Thyroid gland (tissue), 4 donors: ENCODE data around the gene WHRN.

ENCODE experiments used
- CTCF ChIP-seq, 6 experiments: fragments of 200-600 bp in 3 of 6; fragments of 450-650 bp in 3 of 6; sonication (generic) in 3 of 6; IDR thresholded peaks; one replicate each; pipeline ENCODE4 v1.5.1; 2016 to 2019; ENCODE audit warnings: antibody characterized with exemption in 6 of 6, mild to moderate bottlenecking in 2 of 6, inconsistent platforms in 1 of 6, moderate library complexity in 1 of 6
- POLR2A ChIP-seq, 2 donors: fragments of 450-650 bp; IDR thresholded peaks; one replicate each; pipeline ENCODE4 v1.6.1; 2017; ENCODE audit warnings: antibody characterized with exemption in 2 of 2, mild to moderate bottlenecking in 2 of 2, moderate library complexity in 1 of 2

DNA sequence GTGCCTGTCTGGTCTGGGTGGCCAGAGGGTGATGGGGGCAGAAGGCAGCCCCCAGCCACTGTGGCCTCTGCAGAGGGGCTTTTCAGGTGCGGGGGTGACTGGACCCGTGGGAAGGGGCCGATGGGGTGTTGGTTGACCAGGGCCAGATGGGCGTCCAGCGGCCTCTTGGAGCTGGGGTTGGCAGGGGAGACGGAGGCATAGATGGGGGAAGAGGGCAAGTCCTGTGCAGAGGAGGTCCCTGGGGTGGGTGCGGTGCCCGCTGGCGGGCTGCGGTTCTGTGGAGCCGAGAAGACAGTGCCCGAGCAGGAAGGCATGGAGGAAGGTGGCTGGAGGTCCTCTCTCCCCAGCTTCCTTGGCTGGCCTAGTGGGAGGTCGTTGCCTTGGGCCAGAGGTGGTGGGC, 98.8 kb downstream of the WHRN start:
- TF ChIP-seq CTCF (IDR thresholded peaks at IDR 0.05) (no peak), POLR2A (IDR thresholded peaks at IDR 0.05) (no peak)
